ENCODE measurements around the gene RBBP8NL. TPM values are rescaled to one million over a fixed set of nuclear protein-coding genes. Genes with fewer than 3 reads are reported as not detected.

The RBBP8NL gene
- polyA plus RNA-seq, 3 donors = not detected

GRCh38 chr20:62394248-62395245 is 32.8 kb downstream of the RBBP8NL start:
- Histone ChIP-seq H4K20me1 (ENCODE audit: insufficient read depth, low read length) (peaks cover 9% of the 10 kb centered on the region), H3K79me2 (ENCODE audit: insufficient read depth, low read length) (no peaks in the 10 kb centered on the region), H3K4me3 (replicated peaks in 1 of 3; ENCODE audit: low read depth in 2 of 3, low read length in 3 of 3) (no peak overlapping the region), H3K27me3 (ENCODE audit: control insufficient read depth in 2 of 2, insufficient read depth in 2 of 2, low read length in 2 of 2) (no peaks in the 10 kb centered on the region), H3K27ac (ENCODE audit: low read depth in 1 of 2, low read length in 2 of 2) (no peak overlapping the region), H3K4me1 (ENCODE audit: control insufficient read depth in 1 of 2, insufficient read depth in 2 of 2, low read length in 2 of 2) (no peaks in the 10 kb centered on the region), H2AFZ (ENCODE audit: insufficient read depth, low read depth, low read length, poor library complexity, severe bottlenecking) (no peak overlapping the region), H3K4me2 (replicated peaks; ENCODE audit: extremely low read depth, low read length, poor library complexity, severe bottlenecking) (no peak overlapping the region), H3K9ac (ENCODE audit: insufficient read depth, low read length, poor library complexity, severe bottlenecking) (no peak overlapping the region), H3K36me3 (replicated peaks in 1 of 2; ENCODE audit: control insufficient read depth in 1 of 2, insufficient read depth in 2 of 2, low read length in 2 of 2) (peaks cover 18 to 43% of the 10 kb centered on the region in 2 donors), H3K9me3 (replicated peaks in 1 of 2; ENCODE audit: control insufficient read depth in 1 of 2, insufficient read depth in 1 of 2, low read length in 2 of 2) (no peaks in the 10 kb centered on the region)
- no peak for TF ChIP-seq CTCF (IDR thresholded peaks at IDR 0.05)
- H3K9me3 Mint-ChIP-seq = peaks cover 0 to 7% (median 0%) of the 10 kb centered on the region in 7 donors
- no peak for DNase-seq
- H3K27me3 Mint-ChIP-seq (ENCODE audit: low read depth in 3 of 3) = no peaks in the 10 kb centered on the region
- peak overlapping the region in 2 of 7 donors; percentile 33 to 45 for H3K27ac Mint-ChIP-seq
- H3K4me1 Mint-ChIP-seq = no peaks in the 10 kb centered on the region
- no peak overlapping the region for H3K4me3 Mint-ChIP-seq
- intact Hi-C loops (cut with micrococcal nuclease) = no loop called here
- H3K36me3 Mint-ChIP-seq = peaks cover 29 to 58% of the 10 kb centered on the region in 2 donors
- 96% methylated on average over 40 of the region's 44 CpGs for WGBS (ENCODE audit: insufficient coverage)

- Histone ChIP-seq H3K4me3 (replicated peaks in 1 of 3; ENCODE audit: low read depth in 2 of 3, low read length in 3 of 3) (no peak overlapping the region), H3K4me2 (replicated peaks; ENCODE audit: extremely low read depth, low read length, poor library complexity, severe bottlenecking) (no peak overlapping the region), H3K36me3 (replicated peaks in 1 of 2; ENCODE audit: control insufficient read depth in 1 of 2, insufficient read depth in 2 of 2, low read length in 2 of 2) (peaks cover 23 to 50% of the 10 kb centered on the region in 2 donors), H2AFZ (ENCODE audit: insufficient read depth, low read depth, low read length, poor library complexity, severe bottlenecking) (no peak overlapping the region), H3K79me2 (ENCODE audit: insufficient read depth, low read length) (peaks cover 7% of the 10 kb centered on the region), H3K4me1 (ENCODE audit: control insufficient read depth in 1 of 2, insufficient read depth in 2 of 2, low read length in 2 of 2) (no peaks in the 10 kb centered on the region), H3K27me3 (ENCODE audit: control insufficient read depth in 2 of 2, insufficient read depth in 2 of 2, low read length in 2 of 2) (no peaks in the 10 kb centered on the region), H3K9me3 (replicated peaks in 1 of 2; ENCODE audit: control insufficient read depth in 1 of 2, insufficient read depth in 1 of 2, low read length in 2 of 2) (no peaks in the 10 kb centered on the region), H3K27ac (ENCODE audit: low read depth in 1 of 2, low read length in 2 of 2) (no peak overlapping the region), H4K20me1 (ENCODE audit: insufficient read depth, low read length) (peaks cover 16% of the 10 kb centered on the region), H3K9ac (ENCODE audit: insufficient read depth, low read length, poor library complexity, severe bottlenecking) (no peak overlapping the region)
- intact Hi-C loops (cut with micrococcal nuclease) = no loop called here
- 93% methylated on average over 15 of the region's 24 CpGs for WGBS (ENCODE audit: insufficient coverage)
- Mint-ChIP-seq H3K27me3 (ENCODE audit: low read depth in 3 of 3) (no peaks in the 10 kb centered on the region), H3K36me3 (peaks cover 35 to 65% of the 10 kb centered on the region in 2 donors), H3K27ac (peak overlapping the region in 1 of 7 donors; percentile 33), H3K4me1 (no peaks in the 10 kb centered on the region), H3K4me3 (no peak overlapping the region), H3K9me3 (peaks cover 0 to 7% (median 0%) of the 10 kb centered on the region in 7 donors)
- no peak for DNase-seq
- no peak for TF ChIP-seq CTCF (IDR thresholded peaks at IDR 0.05)
Observed at GRCh38 chr20:62393830-62394229, 33.5 kb downstream of the RBBP8NL start.
